Measurements from ENCODE around the gene MYO9B.

Gene MYO9B

GRCh38 chr19:17226002-17226933, 150.7 kb downstream of the MYO9B start, which contains the start of gene OCEL1:
Gene OCEL1 (plus strand): TSS chr19:17226226. CDS start chr19:17226248, 22 bp downstream.
- peak; percentile 100 for DNase-seq

DNA sequence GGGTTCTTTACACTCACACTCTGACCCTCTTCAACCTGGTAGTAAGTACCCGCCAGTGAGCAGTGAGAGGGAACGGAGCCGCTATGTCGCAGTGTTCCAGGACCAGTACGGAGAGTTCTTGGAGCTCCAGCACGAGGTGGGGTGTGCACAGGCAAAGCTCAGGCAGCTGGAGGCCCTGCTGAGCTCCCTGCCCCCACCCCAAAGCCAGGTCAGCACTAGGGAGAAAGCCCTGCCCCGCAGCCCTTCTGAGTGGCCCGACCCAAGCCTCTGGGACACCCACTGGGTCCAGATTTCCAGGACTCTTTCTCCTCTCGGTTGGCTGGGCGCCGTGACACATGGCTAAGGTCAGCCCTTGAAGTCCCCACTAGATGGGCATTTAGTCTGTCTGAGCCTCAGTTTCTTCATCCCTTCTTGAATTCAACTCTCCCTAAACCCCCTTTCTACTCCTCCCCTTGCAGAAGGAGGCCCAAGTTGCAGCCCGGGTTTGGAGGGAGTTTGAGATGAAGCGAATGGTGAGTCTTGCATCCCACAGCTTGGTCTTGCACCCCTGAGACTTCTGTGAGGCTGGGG, 152.3 kb downstream of the MYO9B start:
- DNase-seq, result no peak

- DNase-seq, result no peak
These were observed 154.3 kb downstream of the MYO9B start for GRCh38 chr19:17229890-17230289.

- no peak for DNase-seq
These were observed 156.7 kb downstream of the MYO9B start for GRCh38 chr19:17232258-17232657.

DNA sequence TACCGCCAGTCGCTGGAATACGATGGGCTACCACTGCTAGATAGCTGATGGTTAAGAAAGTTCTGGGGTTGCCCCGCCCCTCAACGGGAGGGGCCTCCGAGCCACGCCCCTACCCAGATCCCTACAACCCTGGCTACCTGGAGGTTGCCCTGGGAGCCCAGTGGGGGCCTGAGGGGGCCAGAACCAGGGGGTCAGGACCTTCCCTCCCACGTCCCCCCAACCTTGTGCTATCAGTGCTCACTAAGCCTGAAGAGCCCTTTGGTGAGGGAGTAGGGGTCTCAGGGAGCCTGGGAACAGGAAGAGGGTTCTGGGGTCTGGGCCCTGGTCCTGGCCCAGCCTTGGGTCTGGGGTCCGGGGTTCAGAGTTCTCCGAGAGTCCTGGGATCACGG, 159.3 kb downstream of the MYO9B start:
- peak; percentile 85 for DNase-seq

DNA sequence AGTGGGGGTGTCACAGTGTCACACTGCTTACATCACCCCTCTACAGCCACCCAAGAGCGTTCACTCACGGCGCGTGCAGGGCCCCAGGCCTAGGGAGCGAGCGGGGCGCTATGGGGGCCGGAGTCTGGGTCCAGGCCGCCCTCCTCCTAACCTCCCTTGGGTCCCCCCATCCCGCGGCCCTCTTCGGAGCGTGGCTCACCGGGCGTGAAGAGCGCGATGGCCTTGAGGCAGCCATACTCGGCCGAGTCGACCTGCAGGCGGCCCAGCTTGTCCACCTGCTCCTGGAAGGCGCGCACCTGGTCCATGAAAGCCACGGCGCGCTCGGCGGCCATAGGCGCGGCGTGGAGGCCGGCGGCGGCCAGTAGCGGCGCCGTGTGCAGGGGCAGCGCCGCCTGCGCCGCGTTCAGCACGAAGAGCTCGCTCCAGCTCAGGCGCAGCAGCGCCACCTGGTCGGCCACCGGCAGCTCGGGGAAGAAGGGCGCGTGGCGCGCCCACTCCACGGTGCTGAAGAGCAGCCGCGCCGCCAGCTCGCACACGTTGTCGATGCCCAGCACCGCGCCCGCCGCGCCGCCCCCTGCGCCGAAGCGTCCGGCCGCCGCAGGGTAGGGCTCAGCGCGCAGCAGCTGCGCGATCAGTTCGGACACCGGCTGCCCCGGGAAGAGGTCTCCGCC, 159.9 kb downstream of the MYO9B start:
- DNase-seq, result peak; percentile 89

DNA sequence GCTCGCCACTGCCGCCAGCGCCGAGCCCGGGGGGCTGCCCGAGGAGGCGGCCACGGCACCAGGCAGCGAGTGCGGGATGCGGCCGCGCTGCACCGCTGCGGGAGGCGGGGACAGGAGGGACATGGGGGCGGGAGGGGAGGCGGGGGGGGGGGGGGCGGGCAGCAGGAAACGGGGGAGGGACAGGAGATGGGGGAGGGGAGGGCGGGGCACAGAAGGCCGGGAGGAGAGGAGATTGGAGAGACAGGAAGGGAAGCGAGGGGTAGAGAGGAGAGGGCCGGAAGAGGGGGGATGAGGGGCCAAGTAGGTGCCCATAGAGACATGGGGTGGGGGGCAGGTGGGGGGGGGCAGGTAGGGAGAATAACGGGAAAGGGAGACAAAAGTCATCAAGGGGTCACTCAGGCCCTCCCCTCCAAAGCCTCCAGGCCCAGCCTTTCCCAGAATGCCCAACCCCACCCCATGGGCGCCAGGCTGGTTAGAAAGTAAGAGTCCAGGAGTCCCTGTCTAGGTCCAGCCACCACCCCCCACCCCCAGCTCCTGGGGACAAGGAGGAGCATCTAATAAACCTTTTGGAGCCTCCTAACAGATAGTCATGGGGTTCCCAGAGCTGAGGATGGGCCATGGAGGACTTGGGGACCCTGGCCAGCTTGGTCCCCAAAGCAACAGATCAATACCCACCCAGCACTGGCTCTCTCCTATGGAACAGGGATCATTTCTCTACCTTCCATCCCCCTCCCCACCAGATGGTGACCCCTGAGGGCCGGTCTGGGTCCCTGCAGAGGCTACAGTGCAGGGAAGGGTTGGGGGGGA, 160.6 kb downstream of the MYO9B start:
- peak; percentile 72 for DNase-seq

GRCh38 chr19:17236811-17237543, 161.4 kb downstream of the MYO9B start:
- DNase-seq, result no peak

- DNase-seq, result no peak
These were observed 162.4 kb downstream of the MYO9B start for GRCh38 chr19:17237747-17238706.

GRCh38 chr19:17240062-17240752, 164.6 kb downstream of the MYO9B start:
- no peak for DNase-seq

DNA sequence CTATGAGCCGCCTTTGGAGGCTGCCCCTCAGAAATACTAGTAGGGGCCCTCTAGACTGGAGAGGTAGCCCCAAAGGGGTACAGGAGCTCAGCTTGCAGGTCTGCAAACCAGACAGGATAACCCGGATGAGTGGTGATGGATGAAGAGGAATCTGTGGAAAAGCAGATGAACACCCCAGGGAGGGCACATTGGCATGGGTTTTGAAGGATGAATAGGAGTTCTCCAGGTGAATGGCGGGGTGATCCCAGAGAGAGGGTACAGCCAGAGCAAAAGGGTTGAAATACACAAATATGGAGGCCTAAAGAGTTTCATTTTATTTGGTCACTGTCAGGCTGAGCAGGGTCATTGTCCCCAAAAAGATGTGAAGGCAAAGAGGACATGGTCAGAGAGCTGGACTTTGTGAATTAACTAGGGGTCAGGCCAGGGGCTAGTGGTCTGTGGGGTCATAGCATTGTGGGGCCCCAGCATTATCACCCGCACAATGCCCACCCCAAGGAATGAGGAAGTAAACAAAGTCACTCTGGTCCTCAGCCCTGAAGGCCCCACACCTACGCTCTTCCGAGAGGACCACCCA, 165.3 kb downstream of the MYO9B start:
- no peak for DNase-seq

DNA sequence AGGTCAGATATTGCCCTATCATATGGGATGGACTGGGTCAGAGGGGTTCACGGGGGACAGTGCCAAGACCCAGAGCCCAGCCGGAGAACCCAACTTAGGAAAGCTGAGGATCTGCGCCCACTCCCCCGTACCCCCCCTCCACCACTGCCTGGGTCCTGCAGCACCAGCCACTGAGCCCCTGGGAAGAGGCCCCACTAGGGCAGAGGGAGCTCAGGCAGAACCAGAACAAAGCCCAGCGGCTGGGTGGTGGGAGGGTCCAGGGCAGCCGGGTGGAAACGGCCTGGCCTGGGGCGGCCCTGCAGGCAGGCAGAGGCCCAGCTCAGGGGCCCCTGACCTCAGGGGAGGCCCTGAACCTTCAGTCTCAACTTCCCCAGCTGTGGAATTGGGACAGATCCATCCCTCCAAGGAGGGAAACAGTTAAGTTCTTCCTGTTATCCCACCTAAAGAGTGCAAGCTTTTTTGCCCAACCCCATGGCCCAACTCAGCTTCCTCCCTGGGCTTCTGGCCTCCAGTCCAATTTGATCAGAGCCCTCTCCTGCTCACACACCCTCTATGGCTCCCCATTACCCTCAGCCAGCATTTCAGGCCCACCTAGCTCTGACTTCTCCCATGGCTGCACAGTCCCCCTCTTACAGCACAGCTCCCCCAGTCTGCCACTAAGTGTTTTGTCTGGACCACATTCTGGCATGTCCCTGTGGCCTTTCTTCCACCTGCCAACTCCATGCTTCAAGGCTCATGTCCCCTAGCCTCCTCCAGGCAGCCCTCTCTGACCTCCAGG, 167.0 kb downstream of the MYO9B start:
- no peak for DNase-seq

GRCh38 chr19:17243211-17243829, 167.7 kb downstream of the MYO9B start:
- no peak for DNase-seq

- no peak for DNase-seq
These were observed 168.4 kb downstream of the MYO9B start for GRCh38 chr19:17243830-17244617.

DNA sequence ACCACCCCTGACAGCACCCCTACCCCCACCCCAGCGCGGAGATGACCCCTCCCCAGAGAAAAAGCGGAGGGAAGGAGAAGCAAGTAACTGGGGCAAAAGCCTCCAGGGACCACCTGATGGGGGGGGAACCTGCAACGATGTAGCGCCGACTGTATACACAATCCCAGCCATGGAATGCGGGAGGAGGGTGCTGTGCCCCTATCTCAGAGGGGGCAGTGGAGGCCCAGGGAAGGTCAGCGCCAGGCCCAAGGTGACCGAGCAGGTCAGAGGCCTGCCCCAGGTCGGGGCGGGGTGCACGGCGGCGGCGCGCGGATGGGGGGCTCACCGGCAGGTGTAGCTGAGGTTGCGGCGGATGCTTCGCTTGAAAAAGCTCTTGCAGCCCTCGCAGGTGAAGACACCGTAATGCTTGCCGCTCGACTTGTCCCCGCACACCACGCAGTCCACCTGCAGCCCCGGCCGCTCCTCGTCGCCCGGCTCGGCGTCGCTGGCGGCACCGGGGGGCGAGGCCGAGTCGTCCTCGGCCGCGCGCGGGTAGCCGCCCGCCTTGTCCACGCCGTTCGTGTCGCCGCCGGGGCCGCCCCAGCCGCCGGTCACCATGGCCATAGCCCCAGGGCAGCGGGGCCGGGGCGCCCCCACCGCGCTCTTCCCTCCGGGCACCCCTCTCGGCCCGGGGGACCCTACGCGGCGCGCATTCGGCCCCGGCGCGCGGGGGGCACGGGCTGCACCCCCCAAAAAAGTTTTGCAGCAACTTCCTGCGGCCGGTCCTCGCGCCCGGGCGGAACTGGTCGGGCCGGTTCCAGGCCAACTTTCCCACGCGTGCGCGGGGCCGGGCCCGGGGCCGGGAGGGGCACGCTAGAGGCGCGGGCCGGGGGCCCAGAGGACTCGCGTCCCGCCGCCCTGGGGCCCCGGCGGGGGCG, 169.3 kb downstream of the MYO9B start:
- peak; percentile 22 for DNase-seq

DNA sequence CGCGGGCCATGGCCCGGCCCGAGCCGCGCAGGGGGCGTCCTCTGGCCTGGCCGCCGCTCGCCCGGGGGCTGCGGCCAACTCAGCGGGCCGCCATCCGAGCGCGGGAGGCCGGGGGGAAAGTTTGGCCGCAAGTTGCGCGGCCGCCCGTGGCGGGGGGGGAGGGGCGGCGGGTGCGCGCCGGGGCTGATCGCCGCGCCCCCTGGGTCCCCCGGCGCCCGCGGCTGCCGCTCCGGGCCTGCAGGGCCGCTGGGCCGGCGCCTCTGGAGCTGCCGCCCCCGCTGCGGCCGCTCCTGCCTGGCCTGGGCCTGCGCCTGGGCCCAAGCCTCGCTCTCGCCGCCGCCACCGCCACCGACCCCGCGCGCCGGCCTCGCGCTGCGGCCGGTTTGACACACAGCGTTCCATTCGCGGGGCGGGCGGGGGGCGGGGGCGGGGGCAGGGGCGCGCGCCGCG, 170.0 kb downstream of the MYO9B start, which contains the start of gene NR2F6:
TSS of gene NR2F6 (minus strand) at position 385 of the 450 bp plus-strand sequence. CDS start 699 bp downstream, outside the sequence.
- DNase-seq, result no peak
